GM18499 (cell line): ENCODE data around the gene TOB2.
"Not testable (repeated sequence)": the region's sequence is repeated elsewhere in the genome, so short reads cannot be mapped to it uniquely, and the experiment has no call there.

ENCODE experiments used
- ATAC-seq: cut with Tn5 transposase; IDR thresholded peaks from one replicate; pipeline ENCODE4 v1.9.1; 2021; ENCODE audit warnings: moderate number of reproducible peaks; ENCODE audit not compliant: insufficient read depth, unreplicated experiment

TOB2 gene

GRCh38 chr22:41431656-41432055, 14.9 kb downstream of the TOB2 start:
- no peak for ATAC-seq

- no peak for ATAC-seq
Observed at GRCh38 chr22:41429951-41430332, 16.7 kb downstream of the TOB2 start.

- ATAC-seq = no peak
Observed at GRCh38 chr22:41429232-41429950, 17.2 kb downstream of the TOB2 start.

GRCh38 chr22:41425660-41426365, 20.8 kb downstream of the TOB2 start:
- no peak for ATAC-seq

DNA sequence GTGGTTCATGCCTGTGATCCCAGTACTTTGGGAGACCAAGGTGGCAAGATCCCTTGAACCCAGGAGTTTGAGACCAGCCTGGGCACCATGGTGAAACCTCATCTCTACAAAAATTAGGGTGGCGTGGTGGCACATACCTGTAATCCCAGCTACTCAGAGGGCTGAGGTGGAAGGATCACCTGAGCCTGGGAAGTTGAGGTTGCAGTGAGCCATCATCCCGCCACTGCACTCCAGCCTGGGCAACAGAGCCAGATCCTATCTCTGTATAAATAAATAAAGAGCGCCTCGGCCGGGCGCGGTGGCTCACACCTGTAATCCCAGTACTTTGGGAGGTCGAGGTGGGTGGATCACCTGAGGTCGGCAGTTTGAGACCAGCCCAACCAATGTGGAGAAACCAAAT, 27.9 kb downstream of the TOB2 start:
- no peak for ATAC-seq

GRCh38 chr22:41417622-41418390, 28.8 kb downstream of the TOB2 start:
- ATAC-seq = no peak

DNA sequence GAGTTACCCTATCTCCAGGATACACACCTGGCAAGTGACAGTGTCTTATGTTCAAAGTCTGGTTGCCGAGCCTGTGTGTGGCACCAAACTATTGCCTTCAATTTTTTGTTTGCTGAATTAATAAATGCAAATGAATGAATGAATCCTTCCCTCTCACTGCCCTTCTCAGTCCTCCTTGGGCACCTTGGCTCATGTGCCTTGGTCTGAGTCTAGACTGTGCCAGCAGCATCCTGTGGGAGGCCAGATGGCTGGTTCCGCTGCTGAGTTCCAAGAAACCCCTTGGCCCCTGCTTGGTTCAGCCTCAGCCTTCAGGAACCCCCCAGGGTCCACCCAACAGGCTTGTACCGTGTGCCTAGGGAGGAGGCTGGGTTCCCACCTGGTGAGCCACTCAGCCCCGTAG, 31.0 kb downstream of the TOB2 start:
- ATAC-seq = no peak

- ATAC-seq = no peak
Observed at GRCh38 chr22:41411021-41411851, 35.4 kb downstream of the TOB2 start.

DNA sequence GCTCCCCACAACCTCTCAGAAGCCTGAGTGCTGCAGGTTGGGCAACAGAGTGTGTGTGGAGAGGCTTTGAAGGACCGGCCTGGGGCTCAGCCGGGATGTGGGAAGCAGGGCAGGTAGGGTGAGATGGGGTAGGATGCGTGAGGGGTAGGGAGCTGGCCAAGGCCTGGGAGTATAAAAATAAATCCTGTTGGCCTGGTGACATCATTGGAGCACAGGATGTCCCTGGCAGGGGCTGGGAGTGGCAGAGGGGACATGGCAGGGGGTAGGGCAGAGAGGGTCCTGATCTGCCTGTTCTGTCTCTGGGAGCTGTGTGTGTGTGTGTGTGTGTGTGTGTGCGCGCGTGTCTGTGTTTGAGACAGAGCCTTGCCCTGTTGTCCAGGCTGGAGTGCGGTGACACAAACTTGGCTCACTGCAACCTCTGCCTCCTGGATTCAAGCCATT, 36.3 kb downstream of the TOB2 start:
- ATAC-seq = no peak

DNA sequence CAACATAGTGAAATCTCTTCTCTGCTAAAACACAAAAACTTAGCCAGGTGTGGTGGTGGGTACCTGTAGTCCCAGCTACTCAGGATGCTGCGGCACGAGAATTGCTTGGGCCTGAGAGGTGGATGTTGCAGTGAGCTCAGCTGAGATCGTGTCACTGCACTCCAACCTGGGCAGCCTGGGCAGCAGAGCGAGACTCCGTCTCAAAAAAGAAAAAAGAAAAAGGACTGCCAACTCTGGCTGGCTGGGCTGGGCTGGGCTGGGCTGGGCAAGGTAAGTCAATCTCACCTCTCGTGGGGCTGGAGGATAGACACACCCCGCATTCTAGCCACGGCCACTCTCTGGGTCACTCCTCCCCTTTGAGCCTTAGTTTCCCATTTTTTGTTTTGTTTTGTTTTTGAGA, 37.9 kb downstream of the TOB2 start:
- no peak for ATAC-seq

GRCh38 chr22:41407433-41407832, 39.2 kb downstream of the TOB2 start:
- ATAC-seq = no peak

GRCh38 chr22:41406410-41406809, 40.2 kb downstream of the TOB2 start:
- ATAC-seq = no peak

- no peak for ATAC-seq
Observed at GRCh38 chr22:41405588-41405987, 41.0 kb downstream of the TOB2 start.

DNA sequence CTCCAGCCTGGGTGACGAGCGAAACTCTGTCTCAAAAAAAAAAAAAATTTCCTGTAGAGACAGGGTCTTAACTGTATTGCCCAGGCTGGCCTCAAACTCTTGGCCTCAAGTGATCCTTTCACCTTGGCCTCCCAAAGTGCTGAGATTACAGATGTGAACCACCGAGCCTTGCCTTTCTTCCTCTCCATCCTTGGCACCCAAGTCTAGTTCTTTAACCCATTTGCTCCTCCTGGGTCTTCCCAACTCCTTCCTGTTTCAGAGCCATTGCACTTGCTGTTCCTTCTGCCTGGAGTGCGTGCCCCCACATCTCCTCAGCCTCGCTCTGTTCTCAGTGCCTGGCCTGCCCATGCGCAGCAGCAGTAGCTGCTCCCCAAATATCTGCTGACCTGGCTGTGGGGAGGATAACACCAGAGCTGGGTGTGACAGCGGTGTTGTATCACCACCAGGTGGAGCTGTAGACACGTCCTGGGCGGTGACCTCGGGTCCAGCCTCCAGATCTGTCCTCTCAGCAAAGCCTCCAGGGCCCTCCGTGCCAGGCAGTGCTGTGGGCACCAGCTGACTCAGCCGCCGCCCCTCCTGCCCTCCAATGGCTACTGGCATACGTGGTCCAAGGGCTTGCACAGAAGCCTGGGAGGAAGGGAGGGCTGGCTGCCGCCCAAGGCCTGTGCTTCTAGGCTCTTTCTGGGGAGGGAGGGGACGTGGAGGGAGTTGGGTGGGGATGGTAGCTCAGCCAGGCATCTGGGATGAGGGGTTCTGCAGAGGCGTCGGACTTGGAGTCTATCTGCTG, 42.9 kb downstream of the TOB2 start:
- ATAC-seq = no peak

GRCh38 chr22:41402851-41403250, 43.8 kb downstream of the TOB2 start:
- not testable (repeated sequence) for ATAC-seq

DNA sequence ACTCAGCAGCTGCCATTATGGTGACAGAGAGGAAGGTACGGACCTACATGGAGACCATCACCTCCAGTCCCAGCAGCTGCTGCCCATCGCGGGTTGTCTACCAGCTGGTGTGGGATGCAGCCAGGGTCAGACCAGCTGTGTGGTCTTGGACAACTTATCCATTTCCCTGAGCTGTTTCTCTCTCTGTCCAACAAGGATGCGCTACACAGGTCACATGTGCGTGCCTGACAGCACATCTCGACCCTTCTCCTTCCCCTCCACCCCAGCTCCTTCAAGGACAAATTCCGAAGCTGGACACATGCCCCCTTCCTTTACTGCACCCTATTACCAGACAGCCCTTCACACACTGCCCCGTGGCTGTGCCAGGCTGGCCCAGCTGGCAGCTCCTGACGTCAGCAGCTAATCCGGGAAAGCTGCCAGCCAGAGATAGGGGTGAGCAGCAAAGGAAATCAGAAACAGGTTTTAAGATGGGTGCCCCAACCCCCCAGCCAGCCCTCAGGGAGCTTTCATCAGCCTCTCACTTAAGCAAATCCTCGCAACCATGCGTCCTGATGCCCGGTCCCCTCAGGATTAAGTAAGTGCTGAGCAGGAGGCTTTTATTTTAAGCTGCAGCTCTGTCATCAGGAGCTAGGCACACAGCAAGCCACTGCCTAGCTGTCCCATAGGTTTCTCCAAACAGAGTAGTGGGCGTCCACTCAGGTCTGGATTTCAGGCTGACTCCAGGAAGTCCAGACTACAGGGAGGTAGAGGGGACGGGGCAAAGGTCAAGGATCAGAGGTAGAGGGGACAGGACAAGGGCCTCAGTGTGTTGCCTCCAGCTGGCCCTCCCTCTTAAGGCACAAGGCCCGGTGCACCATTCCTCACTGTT, 44.6 kb downstream of the TOB2 start:
- no peak for ATAC-seq

DNA sequence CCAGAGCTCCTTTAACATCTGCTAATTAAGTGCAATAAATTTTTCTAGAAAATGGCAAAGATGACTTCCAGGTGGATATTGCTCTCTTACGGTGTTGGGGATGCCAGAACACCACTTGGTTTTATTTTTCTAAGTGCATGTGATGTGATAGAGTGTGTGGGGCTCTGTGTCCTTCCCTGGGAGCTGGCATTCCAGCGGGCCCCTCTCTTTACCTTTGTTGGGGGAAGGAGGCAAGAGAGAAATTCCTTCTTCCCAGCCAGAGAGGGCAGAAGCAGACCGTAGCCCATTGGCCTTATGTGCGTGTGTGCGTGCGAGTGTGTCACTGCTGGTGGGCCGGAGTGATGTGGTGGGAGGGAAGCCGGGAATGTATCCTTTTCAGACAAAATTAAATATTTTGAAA, 47.7 kb downstream of the TOB2 start:
- no peak for ATAC-seq

DNA sequence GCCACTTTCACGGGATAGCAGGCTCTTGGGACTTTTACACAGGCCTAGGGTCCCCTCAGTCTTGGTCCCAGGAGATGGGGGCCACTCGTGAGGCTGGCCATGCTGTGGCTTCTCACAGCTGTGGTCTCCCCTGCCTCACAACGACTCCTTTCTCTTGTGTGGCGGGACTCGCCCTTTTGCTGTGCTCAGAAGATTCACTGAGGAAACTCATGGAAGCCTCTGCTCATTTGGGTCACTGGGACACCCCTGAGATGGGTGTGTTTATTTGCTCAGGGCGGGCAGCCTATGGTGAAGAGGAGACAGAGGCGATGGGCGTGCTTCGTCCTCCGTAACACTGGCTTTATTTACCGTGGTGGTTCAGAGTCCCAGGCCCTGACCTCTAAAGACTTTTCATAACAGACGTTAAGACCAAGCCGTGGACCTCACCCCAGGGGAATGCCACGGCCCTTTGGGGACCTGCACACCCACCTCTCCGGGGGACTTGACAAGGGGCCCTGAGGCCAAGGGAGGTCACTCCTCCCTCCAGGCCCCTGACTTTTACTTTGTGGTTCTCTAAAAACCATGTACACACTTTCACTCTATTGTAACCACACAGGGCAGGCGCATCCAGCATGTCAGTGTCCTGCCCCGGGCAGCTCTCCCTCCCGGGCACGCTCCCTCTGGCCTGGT, 49.3 kb downstream of the TOB2 start:
- no peak for ATAC-seq
